Breast epithelium (tissue), 3 donors: Measurements from ENCODE around the gene ITGA3.

ENCODE experiments used
- CTCF ChIP-seq, 3 donors: fragments of 450-650 bp; IDR thresholded peaks; one replicate each; pipeline ENCODE4 v1.5.1; 2016 to 2017; ENCODE audit warnings: antibody characterized with exemption in 3 of 3, mild to moderate bottlenecking in 3 of 3, moderate library complexity in 3 of 3
- POLR2A ChIP-seq: fragments of 450-650 bp; IDR thresholded peaks from one replicate; pipeline ENCODE4 v1.6.1; 2016; ENCODE audit warnings: antibody characterized with exemption, mild to moderate bottlenecking, moderate library complexity

DNA sequence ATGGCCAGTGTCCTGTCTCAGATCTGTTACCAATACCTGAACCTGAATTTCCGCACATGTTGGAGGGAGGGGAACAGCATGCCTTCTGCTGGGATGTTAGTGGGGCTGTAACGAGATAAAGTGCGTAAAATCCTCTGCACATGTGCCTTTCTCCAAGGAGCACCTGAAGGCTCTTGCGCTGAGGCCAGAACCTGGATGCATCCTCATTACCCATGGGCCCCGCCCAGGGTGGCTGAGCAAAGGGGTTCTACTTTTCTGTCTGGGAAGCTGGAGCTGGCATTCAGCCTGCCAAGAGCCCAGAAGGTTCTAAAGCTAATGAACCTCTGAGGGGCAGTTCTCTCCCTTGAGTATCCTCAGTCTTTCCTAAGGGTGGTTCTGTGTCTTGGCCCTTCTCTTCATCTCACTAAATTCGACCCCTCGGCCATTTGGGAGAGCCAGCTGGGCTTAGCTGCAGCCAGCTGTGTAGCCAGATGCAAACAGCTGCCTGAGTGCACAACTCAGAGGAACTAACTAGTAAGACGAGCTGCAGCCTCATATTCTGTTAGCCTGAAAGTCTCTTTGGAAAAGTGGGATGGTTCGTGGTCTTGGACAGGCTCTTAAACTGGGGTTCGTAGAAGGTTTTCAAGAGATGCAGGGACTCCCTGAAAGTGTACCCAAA lies 2.5 kb downstream of the ITGA3 start:
- TF ChIP-seq CTCF (IDR thresholded peaks at IDR 0.05) (no peak), POLR2A (no peak)
